HepG2 (cell line): ENCODE measurements around the gene ERICH6. TPM values are rescaled to one million over a fixed set of nuclear protein-coding genes. Genes with fewer than 3 reads are reported as not detected.

Experiments
- ONECUT2 ChIP-seq: sonication (generic); formaldehyde crosslinking; IDR thresholded peaks from 2 replicates; pipeline ENCODE4 v1.4.0; 2020; ENCODE audit warnings: missing genetic modification reagents
- RERE ChIP-seq: IDR thresholded peaks from 2 replicates; pipeline ENCODE4 v1.6.1; 2016; ENCODE audit warnings: low read depth, missing genetic modification reagents, missing compliant biosample characterization
- TEF ChIP-seq: sonication (generic); formaldehyde crosslinking; IDR thresholded peaks from 2 replicates; pipeline ENCODE4 v1.5.0; 2020; ENCODE audit warnings: missing genetic modification reagents
- ZBTB7A ChIP-seq: sonication (generic); formaldehyde crosslinking; IDR thresholded peaks from 2 replicates; pipeline ENCODE4 v1.8.0; 2022; ENCODE audit warnings: mild to moderate bottlenecking, missing genetic modification reagents
- ZNF441 ChIP-seq: sonication (generic); formaldehyde crosslinking; IDR thresholded peaks from 2 replicates; pipeline ENCODE4 v1.7.0; 2021; ENCODE audit warnings: missing genetic modification reagents, borderline replicate concordance
- ZNF576 ChIP-seq: sonication (generic); formaldehyde crosslinking; IDR thresholded peaks from 2 replicates; pipeline ENCODE4 v1.4.0; 2020; ENCODE audit warnings: mild to moderate bottlenecking, missing genetic modification reagents
- polyA plus RNA-seq, 8 experiments: library from polyadenylated mRNA; depleted of rRNA in 3 of 8; stranded (reverse) in 7 of 8; unstranded in 1 of 8; fragments of >200 nt; fragmentation: Illumina TruSeq in 4 of 8; extraction: Trizol in 4 of 8; gene quantifications; 2 replicates each; pipeline versions ENCODE4 v1.2.1 to v1.2.3, GENCODE V29; 2011 to 2016; ENCODE audit warnings: low read depth in 4 of 8, missing spikeins in 1 of 8, mixed read lengths in 1 of 8; ENCODE audit not compliant: insufficient read depth in 1 of 8
- total RNA-seq, 5 experiments: library from RNA; depleted of rRNA; stranded (reverse); fragments of >200 nt; fragmentation: Illumina TruSeq; extraction: Trizol; gene quantifications; 2 replicates each; pipeline ENCODE4 v1.2.3, GENCODE V29; 2016; ENCODE audit warnings: low read depth in 1 of 5
- TF ChIP-seq, protein P1 (sequence below): sonication (generic); formaldehyde crosslinking; IDR thresholded peaks from 2 replicates; pipeline ENCODE4 v1.5.0; 2020; ENCODE audit warnings: mild to moderate bottlenecking, missing genetic modification reagents, borderline replicate concordance

The ERICH6 gene
- total and polyA plus RNA-seq, 2 of the 13 experiments (the other 11 are each of a cell fraction or from before 2014, with no cell fraction given): 0.03 TPM; not detected in 1

DNA sequence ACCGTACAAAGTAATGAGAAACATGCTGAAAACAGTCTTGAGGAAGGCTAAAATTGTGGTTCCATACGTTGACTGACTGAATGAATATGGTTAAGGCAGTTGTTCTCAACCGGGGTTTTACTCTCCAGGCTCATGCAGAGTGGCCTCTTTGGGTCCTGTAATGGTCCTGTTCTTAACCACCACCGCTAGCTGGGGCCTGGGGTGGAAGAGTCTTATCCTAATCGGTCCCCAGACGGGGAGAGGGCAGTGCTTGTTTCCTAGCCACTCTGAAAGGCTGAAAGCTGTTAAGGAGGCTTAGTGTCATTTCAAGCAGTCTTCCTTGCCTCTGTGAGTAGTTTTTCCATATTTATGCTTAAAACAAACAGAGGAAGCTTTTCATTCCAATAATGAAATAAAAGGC is 68.6 kb downstream of the ERICH6 start (continued):
- TF ChIP-seq, protein P1, sequence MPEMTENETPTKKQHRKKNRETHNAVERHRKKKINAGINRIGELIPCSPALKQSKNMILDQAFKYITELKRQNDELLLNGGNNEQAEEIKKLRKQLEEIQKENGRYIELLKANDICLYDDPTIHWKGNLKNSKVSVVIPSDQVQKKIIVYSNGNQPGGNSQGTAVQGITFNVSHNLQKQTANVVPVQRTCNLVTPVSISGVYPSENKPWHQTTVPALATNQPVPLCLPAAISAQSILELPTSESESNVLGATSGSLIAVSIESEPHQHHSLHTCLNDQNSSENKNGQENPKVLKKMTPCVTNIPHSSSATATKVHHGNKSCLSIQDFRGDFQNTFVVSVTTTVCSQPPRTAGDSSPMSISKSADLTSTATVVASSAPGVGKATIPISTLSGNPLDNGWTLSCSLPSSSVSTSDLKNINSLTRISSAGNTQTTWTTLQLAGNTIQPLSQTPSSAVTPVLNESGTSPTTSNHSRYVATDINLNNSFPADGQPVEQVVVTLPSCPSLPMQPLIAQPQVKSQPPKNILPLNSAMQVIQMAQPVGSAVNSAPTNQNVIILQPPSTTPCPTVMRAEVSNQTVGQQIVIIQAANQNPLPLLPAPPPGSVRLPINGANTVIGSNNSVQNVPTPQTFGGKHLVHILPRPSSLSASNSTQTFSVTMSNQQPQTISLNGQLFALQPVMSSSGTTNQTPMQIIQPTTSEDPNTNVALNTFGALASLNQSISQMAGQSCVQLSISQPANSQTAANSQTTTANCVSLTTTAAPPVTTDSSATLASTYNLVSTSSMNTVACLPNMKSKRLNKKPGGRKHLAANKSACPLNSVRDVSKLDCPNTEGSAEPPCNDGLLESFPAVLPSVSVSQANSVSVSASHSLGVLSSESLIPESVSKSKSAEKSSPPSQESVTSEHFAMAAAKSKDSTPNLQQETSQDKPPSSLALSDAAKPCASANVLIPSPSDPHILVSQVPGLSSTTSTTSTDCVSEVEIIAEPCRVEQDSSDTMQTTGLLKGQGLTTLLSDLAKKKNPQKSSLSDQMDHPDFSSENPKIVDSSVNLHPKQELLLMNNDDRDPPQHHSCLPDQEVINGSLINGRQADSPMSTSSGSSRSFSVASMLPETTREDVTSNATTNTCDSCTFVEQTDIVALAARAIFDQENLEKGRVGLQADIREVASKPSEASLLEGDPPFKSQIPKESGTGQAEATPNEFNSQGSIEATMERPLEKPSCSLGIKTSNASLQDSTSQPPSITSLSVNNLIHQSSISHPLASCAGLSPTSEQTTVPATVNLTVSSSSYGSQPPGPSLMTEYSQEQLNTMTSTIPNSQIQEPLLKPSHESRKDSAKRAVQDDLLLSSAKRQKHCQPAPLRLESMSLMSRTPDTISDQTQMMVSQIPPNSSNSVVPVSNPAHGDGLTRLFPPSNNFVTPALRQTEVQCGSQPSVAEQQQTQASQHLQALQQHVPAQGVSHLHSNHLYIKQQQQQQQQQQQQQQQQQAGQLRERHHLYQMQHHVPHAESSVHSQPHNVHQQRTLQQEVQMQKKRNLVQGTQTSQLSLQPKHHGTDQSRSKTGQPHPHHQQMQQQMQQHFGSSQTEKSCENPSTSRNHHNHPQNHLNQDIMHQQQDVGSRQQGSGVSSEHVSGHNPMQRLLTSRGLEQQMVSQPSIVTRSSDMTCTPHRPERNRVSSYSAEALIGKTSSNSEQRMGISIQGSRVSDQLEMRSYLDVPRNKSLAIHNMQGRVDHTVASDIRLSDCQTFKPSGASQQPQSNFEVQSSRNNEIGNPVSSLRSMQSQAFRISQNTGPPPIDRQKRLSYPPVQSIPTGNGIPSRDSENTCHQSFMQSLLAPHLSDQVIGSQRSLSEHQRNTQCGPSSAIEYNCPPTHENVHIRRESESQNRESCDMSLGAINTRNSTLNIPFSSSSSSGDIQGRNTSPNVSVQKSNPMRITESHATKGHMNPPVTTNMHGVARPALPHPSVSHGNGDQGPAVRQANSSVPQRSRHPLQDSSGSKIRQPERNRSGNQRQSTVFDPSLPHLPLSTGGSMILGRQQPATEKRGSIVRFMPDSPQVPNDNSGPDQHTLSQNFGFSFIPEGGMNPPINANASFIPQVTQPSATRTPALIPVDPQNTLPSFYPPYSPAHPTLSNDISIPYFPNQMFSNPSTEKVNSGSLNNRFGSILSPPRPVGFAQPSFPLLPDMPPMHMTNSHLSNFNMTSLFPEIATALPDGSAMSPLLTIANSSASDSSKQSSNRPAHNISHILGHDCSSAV (CRISPR knock-in tag): no peak
- TF ChIP-seq ZNF576 (CRISPR knock-in tag): no peak
- no peak for TF ChIP-seq TEF (CRISPR knock-in tag)
- no peak for TF ChIP-seq RERE (CRISPR knock-in tag)
- no peak for TF ChIP-seq ZBTB7A (CRISPR knock-in tag)
- no peak for TF ChIP-seq ONECUT2
- TF ChIP-seq ZNF441: no peak
